ENCODE data around the gene RERE.
"Not testable (repeated sequence)": the region's sequence is repeated elsewhere in the genome, so short reads cannot be mapped to it uniquely, and the experiment has no call there.

The RERE gene

GRCh38 chr1:8388732-8389562, 428.5 kb downstream of the RERE start:
- no peaks in the 10 kb centered on the region for H3K36me3 ChIP-seq (ENCODE audit: control insufficient read depth, insufficient read depth, low read length)
- H3K4me3 ChIP-seq (ENCODE audit: insufficient read depth, low read depth, low read length) = no peak overlapping the region
- H3K27ac ChIP-seq (ENCODE audit: insufficient read depth, low read depth, low read length, poor library complexity, severe bottlenecking) = no peak overlapping the region
- no peaks in the 10 kb centered on the region for H3K9me3 ChIP-seq (ENCODE audit: control insufficient read depth, low read length)
- WGBS, 2 experiments = 93 to 94% methylated on average over 12 of the region's 12 CpGs
- no peaks in the 10 kb centered on the region for H3K27me3 ChIP-seq (ENCODE audit: control insufficient read depth, insufficient read depth, low read length, poor library complexity, severe bottlenecking)
- H3K4me1 ChIP-seq (ENCODE audit: control insufficient read depth, insufficient read depth, low read length) = peaks cover 18% of the 10 kb centered on the region

DNA sequence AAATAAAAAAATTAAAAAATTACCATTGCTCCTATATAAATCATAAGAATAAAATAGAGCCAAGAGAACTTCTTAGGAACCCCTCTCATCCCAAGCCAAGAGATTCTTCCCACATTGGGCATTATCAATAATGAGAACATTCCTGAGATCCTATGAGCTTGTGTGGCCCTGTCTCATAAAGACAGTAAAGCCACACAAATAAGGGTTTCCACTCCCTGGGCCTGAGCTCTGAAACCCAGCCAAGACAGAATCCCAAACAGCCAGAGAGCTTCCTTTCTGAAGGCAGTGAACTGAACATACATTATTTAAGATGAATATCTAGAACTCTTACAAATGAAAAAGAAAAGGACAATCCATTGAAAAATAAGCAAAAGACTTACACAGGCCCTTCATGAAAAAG, 431.2 kb downstream of the RERE start:
- Histone ChIP-seq H3K27me3 (ENCODE audit: control insufficient read depth, insufficient read depth, low read length, poor library complexity, severe bottlenecking) (no peaks in the 10 kb centered on the region), H3K4me3 (ENCODE audit: insufficient read depth, low read depth, low read length) (no peak overlapping the region), H3K4me1 (ENCODE audit: control insufficient read depth, insufficient read depth, low read length) (peaks cover 30% of the 10 kb centered on the region), H3K27ac (ENCODE audit: insufficient read depth, low read depth, low read length, poor library complexity, severe bottlenecking) (no peak overlapping the region), H3K36me3 (ENCODE audit: control insufficient read depth, insufficient read depth, low read length) (no peaks in the 10 kb centered on the region), H3K9me3 (ENCODE audit: control insufficient read depth, low read length) (no peaks in the 10 kb centered on the region)

GRCh38 chr1:8384577-8384976, 432.9 kb downstream of the RERE start:
- Histone ChIP-seq H3K27me3 (ENCODE audit: control insufficient read depth, insufficient read depth, low read length, poor library complexity, severe bottlenecking) (no peaks in the 10 kb centered on the region), H3K4me1 (ENCODE audit: control insufficient read depth, insufficient read depth, low read length) (peaks cover 30% of the 10 kb centered on the region), H3K4me3 (ENCODE audit: insufficient read depth, low read depth, low read length) (no peak overlapping the region), H3K36me3 (ENCODE audit: control insufficient read depth, insufficient read depth, low read length) (no peaks in the 10 kb centered on the region), H3K27ac (ENCODE audit: insufficient read depth, low read depth, low read length, poor library complexity, severe bottlenecking) (no peak overlapping the region), H3K9me3 (ENCODE audit: control insufficient read depth, low read length) (no peaks in the 10 kb centered on the region)
- 88 to 96% methylated on average over 2 of the region's 2 CpGs for WGBS, 2 experiments

- Histone ChIP-seq H3K27ac (ENCODE audit: insufficient read depth, low read depth, low read length, poor library complexity, severe bottlenecking) (no peak overlapping the region), H3K36me3 (ENCODE audit: control insufficient read depth, insufficient read depth, low read length) (no peaks in the 10 kb centered on the region)
- whole genome bisulfite sequencing, 2 experiments = 89 to 92% methylated on average over 6 of the region's 6 CpGs
Measured at GRCh38 chr1:8384088-8384487, 433.4 kb downstream of the RERE start.

GRCh38 chr1:8382608-8383505, 434.6 kb downstream of the RERE start:
- no peaks in the 10 kb centered on the region for H3K27me3 ChIP-seq (ENCODE audit: control insufficient read depth, insufficient read depth, low read length, poor library complexity, severe bottlenecking)
- no peak overlapping the region for H3K27ac ChIP-seq (ENCODE audit: insufficient read depth, low read depth, low read length, poor library complexity, severe bottlenecking)
- 92% methylated on average over 15 of the region's 15 CpGs for WGBS, 2 experiments
- no peak overlapping the region for H3K4me3 ChIP-seq (ENCODE audit: insufficient read depth, low read depth, low read length)
- H3K4me1 ChIP-seq (ENCODE audit: control insufficient read depth, insufficient read depth, low read length) = peaks cover 36% of the 10 kb centered on the region
- no peaks in the 10 kb centered on the region for H3K9me3 ChIP-seq (ENCODE audit: control insufficient read depth, low read length)
- H3K36me3 ChIP-seq (ENCODE audit: control insufficient read depth, insufficient read depth, low read length) = no peaks in the 10 kb centered on the region

More at GRCh38 chr1:8384088-8384487, 433.4 kb downstream of the RERE start:
- Histone ChIP-seq H3K27me3 (ENCODE audit: control insufficient read depth, insufficient read depth, low read length, poor library complexity, severe bottlenecking) (no peaks in the 10 kb centered on the region), H3K9me3 (ENCODE audit: control insufficient read depth, low read length) (no peaks in the 10 kb centered on the region), H3K4me1 (ENCODE audit: control insufficient read depth, insufficient read depth, low read length) (peaks cover 30% of the 10 kb centered on the region), H3K4me3 (ENCODE audit: insufficient read depth, low read depth, low read length) (no peak overlapping the region)

- Histone ChIP-seq H3K27me3 (ENCODE audit: control insufficient read depth, insufficient read depth, low read length, poor library complexity, severe bottlenecking) (no peaks in the 10 kb centered on the region), H3K9me3 (ENCODE audit: control insufficient read depth, low read length) (no peaks in the 10 kb centered on the region), H3K4me1 (ENCODE audit: control insufficient read depth, insufficient read depth, low read length) (peaks cover 36% of the 10 kb centered on the region), H3K36me3 (ENCODE audit: control insufficient read depth, insufficient read depth, low read length) (no peaks in the 10 kb centered on the region), H3K4me3 (ENCODE audit: insufficient read depth, low read depth, low read length) (no peak overlapping the region), H3K27ac (ENCODE audit: insufficient read depth, low read depth, low read length, poor library complexity, severe bottlenecking) (no peak overlapping the region)
- 81 to 82% methylated on average over 9 of the region's 9 CpGs for WGBS, 2 experiments
Measured at GRCh38 chr1:8382051-8382505, 435.4 kb downstream of the RERE start.

- Histone ChIP-seq H3K36me3 (ENCODE audit: control insufficient read depth, insufficient read depth, low read length) (no peaks in the 10 kb centered on the region), H3K4me3 (ENCODE audit: insufficient read depth, low read depth, low read length) (no peak overlapping the region), H3K4me1 (ENCODE audit: control insufficient read depth, insufficient read depth, low read length) (peaks cover 36% of the 10 kb centered on the region), H3K9me3 (ENCODE audit: control insufficient read depth, low read length) (no peaks in the 10 kb centered on the region), H3K27me3 (ENCODE audit: control insufficient read depth, insufficient read depth, low read length, poor library complexity, severe bottlenecking) (no peaks in the 10 kb centered on the region), H3K27ac (ENCODE audit: insufficient read depth, low read depth, low read length, poor library complexity, severe bottlenecking) (no peak overlapping the region)
- 90 to 91% methylated on average over 8 of the region's 8 CpGs for WGBS, 2 experiments
Measured at GRCh38 chr1:8381618-8382017, 435.8 kb downstream of the RERE start.

GRCh38 chr1:8380310-8380709, 437.1 kb downstream of the RERE start:
- H3K27ac ChIP-seq (ENCODE audit: insufficient read depth, low read depth, low read length, poor library complexity, severe bottlenecking); H3K36me3 ChIP-seq (ENCODE audit: control insufficient read depth, insufficient read depth, low read length); H3K4me3 ChIP-seq (ENCODE audit: insufficient read depth, low read depth, low read length); H3K9me3 ChIP-seq (ENCODE audit: control insufficient read depth, low read length); H3K27me3 ChIP-seq (ENCODE audit: control insufficient read depth, insufficient read depth, low read length, poor library complexity, severe bottlenecking): not testable (repeated sequence)
- H3K4me1 ChIP-seq (ENCODE audit: control insufficient read depth, insufficient read depth, low read length) = peaks cover 27% of the 10 kb centered on the region
- WGBS, 2 experiments = 87 to 90% methylated on average over 6 of the region's 6 CpGs

DNA sequence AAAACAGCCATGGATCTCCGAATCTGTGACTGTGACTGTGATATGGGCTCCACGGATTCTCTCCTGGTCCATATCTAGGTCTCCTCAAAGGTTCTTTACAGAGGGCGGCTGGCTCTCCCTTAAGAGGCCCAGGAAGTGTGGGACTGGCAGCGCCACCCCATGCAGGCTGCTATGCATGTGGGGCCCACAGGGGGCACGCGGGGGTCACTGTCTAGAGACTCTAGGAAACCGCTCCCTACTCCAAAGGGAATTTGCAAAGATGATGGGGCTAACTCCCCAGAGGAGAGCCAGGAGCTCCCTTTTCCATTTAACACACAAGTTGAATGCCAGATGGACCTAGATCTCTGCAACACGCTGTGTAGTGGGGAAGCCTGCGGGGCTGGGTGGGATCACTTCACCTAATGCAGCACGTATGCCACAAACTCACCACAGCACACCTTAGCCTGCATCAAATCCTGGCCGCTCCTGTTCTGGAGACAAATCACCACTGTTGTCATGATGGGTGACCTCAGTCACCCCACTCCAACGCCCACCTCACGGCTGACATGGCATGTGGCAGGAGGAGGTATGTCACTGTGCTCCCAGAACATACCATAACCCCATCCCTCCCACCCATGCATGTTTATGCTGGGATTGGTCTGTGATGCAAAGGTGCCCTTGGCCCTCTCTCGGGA, 437.8 kb downstream of the RERE start:
- no peak overlapping the region for H3K27ac ChIP-seq (ENCODE audit: insufficient read depth, low read depth, low read length, poor library complexity, severe bottlenecking)
- H3K9me3 ChIP-seq (ENCODE audit: control insufficient read depth, low read length) = no peaks in the 10 kb centered on the region
- H3K27me3 ChIP-seq (ENCODE audit: control insufficient read depth, insufficient read depth, low read length, poor library complexity, severe bottlenecking) = no peaks in the 10 kb centered on the region
- WGBS, 2 experiments = 94 to 95% methylated on average over 14 of the region's 14 CpGs
- no peak overlapping the region for H3K4me3 ChIP-seq (ENCODE audit: insufficient read depth, low read depth, low read length)
- H3K4me1 ChIP-seq (ENCODE audit: control insufficient read depth, insufficient read depth, low read length) = peaks cover 24% of the 10 kb centered on the region
- no peaks in the 10 kb centered on the region for H3K36me3 ChIP-seq (ENCODE audit: control insufficient read depth, insufficient read depth, low read length)
